ENCODE measurements around the gene RTKN. TPM values are rescaled to one million over a fixed set of nuclear protein-coding genes. Genes with fewer than 3 reads are reported as not detected.

Gene RTKN
- total and polyA plus RNA-seq, 2 of the 13 experiments (the other 11 are each of a cell fraction or from before 2014, with no cell fraction given): 159 to 166 TPM

- TF ChIP-seq ATF2 (CRISPR knock-in tag; IDR thresholded peaks at IDR 0.05): no peak
- TF ChIP-seq TBX2 (CRISPR knock-in tag; IDR thresholded peaks at IDR 0.05; ENCODE audit: borderline replicate concordance): peak; percentile 76
- no peak for TF ChIP-seq TCF12 (IDR thresholded peaks at IDR 0.05)
- peak; percentile 80; the same call in 1 of the 2 replicates for TF ChIP-seq TCF12 (CRISPR knock-in tag; IDR thresholded peaks at IDR 0.05)
- TF ChIP-seq MLLT10 (CRISPR knock-in tag; IDR thresholded peaks at IDR 0.05): no peak
- TF ChIP-seq RXRB (CRISPR knock-in tag; IDR thresholded peaks at IDR 0.05; ENCODE audit: borderline replicate concordance): peak; percentile 28; the same call in 1 of the 2 replicates
- TF ChIP-seq SIX4 (CRISPR knock-in tag; IDR thresholded peaks at IDR 0.05): 0 out of 2 replicates have a peak, but pooled peaks have one; percentile 17
- no peak for TF ChIP-seq ATAD3A (CRISPR knock-in tag; IDR thresholded peaks at IDR 0.05)
- peak; percentile 58; the same call in 1 of the 2 replicates for TF ChIP-seq ZNF232 (CRISPR knock-in tag; IDR thresholded peaks at IDR 0.05; ENCODE audit: borderline replicate concordance)
- TF ChIP-seq, protein P1, sequence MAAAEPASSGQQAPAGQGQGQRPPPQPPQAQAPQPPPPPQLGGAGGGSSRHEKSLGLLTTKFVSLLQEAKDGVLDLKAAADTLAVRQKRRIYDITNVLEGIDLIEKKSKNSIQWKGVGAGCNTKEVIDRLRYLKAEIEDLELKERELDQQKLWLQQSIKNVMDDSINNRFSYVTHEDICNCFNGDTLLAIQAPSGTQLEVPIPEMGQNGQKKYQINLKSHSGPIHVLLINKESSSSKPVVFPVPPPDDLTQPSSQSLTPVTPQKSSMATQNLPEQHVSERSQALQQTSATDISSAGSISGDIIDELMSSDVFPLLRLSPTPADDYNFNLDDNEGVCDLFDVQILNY (CRISPR knock-in tag; conservative IDR thresholded peaks at IDR 0.05): no peak
- TF ChIP-seq ZNF432 (CRISPR knock-in tag; IDR thresholded peaks at IDR 0.05; ENCODE audit: borderline replicate concordance): no peak
- no peak for TF ChIP-seq ZNF3 (CRISPR knock-in tag; IDR thresholded peaks at IDR 0.05)
- peak; percentile 52; the same call in 1 of the 2 replicates for TF ChIP-seq ZHX1 (CRISPR knock-in tag; IDR thresholded peaks at IDR 0.05; ENCODE audit: low read depth)
- TF ChIP-seq FOXM1 (CRISPR knock-in tag; IDR thresholded peaks at IDR 0.05): no peak
- no peak for TF ChIP-seq PPARG (CRISPR knock-in tag; conservative IDR thresholded peaks at IDR 0.05)
- no peak for TF ChIP-seq ZNF549 (CRISPR knock-in tag; IDR thresholded peaks at IDR 0.05)
- TF ChIP-seq ZNF343 (CRISPR knock-in tag; IDR thresholded peaks at IDR 0.05): no peak
- TF ChIP-seq THRA (CRISPR knock-in tag; IDR thresholded peaks at IDR 0.05; ENCODE audit: borderline replicate concordance): no peak
- TF ChIP-seq, protein P2, sequence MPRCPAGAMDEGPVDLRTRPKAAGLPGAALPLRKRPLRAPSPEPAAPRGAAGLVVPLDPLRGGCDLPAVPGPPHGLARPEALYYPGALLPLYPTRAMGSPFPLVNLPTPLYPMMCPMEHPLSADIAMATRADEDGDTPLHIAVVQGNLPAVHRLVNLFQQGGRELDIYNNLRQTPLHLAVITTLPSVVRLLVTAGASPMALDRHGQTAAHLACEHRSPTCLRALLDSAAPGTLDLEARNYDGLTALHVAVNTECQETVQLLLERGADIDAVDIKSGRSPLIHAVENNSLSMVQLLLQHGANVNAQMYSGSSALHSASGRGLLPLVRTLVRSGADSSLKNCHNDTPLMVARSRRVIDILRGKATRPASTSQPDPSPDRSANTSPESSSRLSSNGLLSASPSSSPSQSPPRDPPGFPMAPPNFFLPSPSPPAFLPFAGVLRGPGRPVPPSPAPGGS (CRISPR knock-in tag; IDR thresholded peaks at IDR 0.05): peak; percentile 93; the same call in 1 of the 2 replicates
- peak; percentile 80; the same call in 1 of the 2 replicates for TF ChIP-seq SAFB2 (CRISPR knock-in tag; IDR thresholded peaks at IDR 0.05; ENCODE audit: borderline replicate concordance, low read depth)
- TF ChIP-seq, protein P3, sequence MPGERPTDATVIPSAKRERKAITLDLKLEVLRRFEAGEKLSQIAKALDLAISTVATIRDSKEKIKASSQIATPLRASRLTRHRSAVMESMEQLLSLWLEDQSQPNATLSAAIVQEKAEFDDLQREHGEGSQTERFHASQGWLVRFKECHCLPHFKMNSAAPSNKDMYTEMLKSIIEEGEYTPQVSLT (CRISPR knock-in tag; IDR thresholded peaks at IDR 0.05; ENCODE audit: borderline replicate concordance, low read depth): no peak
- TF ChIP-seq ELF1 (CRISPR knock-in tag; IDR thresholded peaks at IDR 0.05): peak; percentile 39; the same call in 1 of the 2 replicates
- TF ChIP-seq ETV6 (CRISPR knock-in tag; conservative IDR thresholded peaks at IDR 0.05): no peak
These were observed 20.4 kb downstream of the RTKN start, which contains the start of the genes C2orf81 and WDR54 (continued) for GRCh38 chr2:74421221-74421870.
